HepG2 (cell line): ENCODE data around the gene KATNB1. TPM values are rescaled to one million over a fixed set of nuclear protein-coding genes. Genes with fewer than 3 reads are reported as not detected.

Experiments
- BRD4 ChIP-seq: sonication (generic); formaldehyde crosslinking; IDR thresholded peaks from 2 replicates; pipeline ENCODE4 v1.4.0; 2020; ENCODE audit warnings: missing genetic modification reagents
- CCDC6 ChIP-seq: sonication (generic); formaldehyde crosslinking; IDR thresholded peaks from 2 replicates; pipeline ENCODE4 v1.8.1; 2022; ENCODE audit warnings: mild to moderate bottlenecking, missing genetic modification reagents, moderate library complexity
- CEBPB ChIP-seq: IDR thresholded peaks from 2 replicates; pipeline ENCODE4 v1.6.1; 2011; ENCODE audit warnings: low read depth, low read length, improper control_type of control experiment, borderline replicate concordance
- ESRRA ChIP-seq: sonication (generic); formaldehyde crosslinking; IDR thresholded peaks from 2 replicates; pipeline ENCODE4 v1.5.1; 2020; ENCODE audit warnings: mild to moderate bottlenecking, low read depth, missing genetic modification reagents
- HNRNPUL1 ChIP-seq: fragments of 200-400 bp; formaldehyde crosslinking; IDR thresholded peaks from 2 replicates; pipeline ENCODE4 v1.6.1; 2017; ENCODE audit warnings: low read depth, mild to moderate bottlenecking, low read length, moderate library complexity
- MIXL1 ChIP-seq: IDR thresholded peaks from 2 replicates; pipeline ENCODE4 v1.6.1; 2016
- MLLT10 ChIP-seq: sonication (generic); formaldehyde crosslinking; IDR thresholded peaks from 2 replicates; pipeline ENCODE4 v1.4.0; 2020; ENCODE audit warnings: missing genetic modification reagents
- MTF2 ChIP-seq: sonication (generic); formaldehyde crosslinking; IDR thresholded peaks from 2 replicates; pipeline ENCODE4 v1.5.0; 2020; ENCODE audit warnings: missing genetic modification reagents, borderline replicate concordance
- NAIF1 ChIP-seq: sonication (generic); formaldehyde crosslinking; IDR thresholded peaks from 2 replicates; pipeline ENCODE4 v1.5.0; 2020; ENCODE audit warnings: mild to moderate bottlenecking, missing genetic modification reagents, borderline replicate concordance
- SP5 ChIP-seq: IDR thresholded peaks from 2 replicates; pipeline ENCODE4 v1.6.1; 2016; ENCODE audit warnings: low read depth, borderline replicate concordance
- ZC3H13 ChIP-seq: sonication (generic); formaldehyde crosslinking; IDR thresholded peaks from 2 replicates; pipeline ENCODE4 v1.8.1; 2023; ENCODE audit warnings: mild to moderate bottlenecking, missing genetic modification reagents, moderate library complexity
- ZFP41 ChIP-seq: sonication (generic); formaldehyde crosslinking; IDR thresholded peaks from 2 replicates; pipeline ENCODE4 v1.4.0; 2020; ENCODE audit warnings: mild to moderate bottlenecking, missing genetic modification reagents, borderline replicate concordance
- ZNF20 ChIP-seq: sonication (generic); formaldehyde crosslinking; IDR thresholded peaks from 2 replicates; pipeline ENCODE4 v1.4.0; 2020; ENCODE audit warnings: mild to moderate bottlenecking, moderate library complexity, missing genetic modification reagents
- ZNF282 ChIP-seq: fragments of 450-650 bp; IDR thresholded peaks from 2 replicates; pipeline ENCODE4 v1.6.1; 2018; ENCODE audit not compliant: partially characterized antibody
- ZNF501 ChIP-seq: sonication (generic); formaldehyde crosslinking; IDR thresholded peaks from 2 replicates; pipeline ENCODE4 v1.5.1; 2020; ENCODE audit warnings: mild to moderate bottlenecking, moderate library complexity, missing genetic modification reagents
- ZNF616 ChIP-seq: sonication (generic); formaldehyde crosslinking; IDR thresholded peaks from 2 replicates; pipeline ENCODE4 v1.5.0; 2020; ENCODE audit warnings: low read depth, mild to moderate bottlenecking, missing genetic modification reagents
- ZNF839 ChIP-seq: sonication (generic); formaldehyde crosslinking; IDR thresholded peaks from 2 replicates; pipeline ENCODE4 v1.4.0; 2020; ENCODE audit warnings: missing genetic modification reagents, mild to moderate bottlenecking, borderline replicate concordance
- ZNF891 ChIP-seq: sonication (generic); formaldehyde crosslinking; IDR thresholded peaks from 2 replicates; pipeline ENCODE4 v1.5.0; 2020; ENCODE audit warnings: mild to moderate bottlenecking, missing genetic modification reagents
- polyA plus RNA-seq, 8 experiments: library from polyadenylated mRNA; depleted of rRNA in 3 of 8; stranded (reverse) in 7 of 8; unstranded in 1 of 8; fragments of >200 nt; fragmentation: Illumina TruSeq in 4 of 8; extraction: Trizol in 4 of 8; gene quantifications; 2 replicates each; pipeline versions ENCODE4 v1.2.1 to v1.2.3, GENCODE V29; 2011 to 2016; ENCODE audit warnings: low read depth in 4 of 8, missing spikeins in 1 of 8, mixed read lengths in 1 of 8; ENCODE audit not compliant: insufficient read depth in 1 of 8
- total RNA-seq, 5 experiments: library from RNA; depleted of rRNA; stranded (reverse); fragments of >200 nt; fragmentation: Illumina TruSeq; extraction: Trizol; gene quantifications; 2 replicates each; pipeline ENCODE4 v1.2.3, GENCODE V29; 2016; ENCODE audit warnings: low read depth in 1 of 5
- TF ChIP-seq, protein P1 (sequence below): sonication (generic); formaldehyde crosslinking; IDR thresholded peaks from 2 replicates; pipeline ENCODE4 v1.9.0; 2022; ENCODE audit warnings: low read depth, missing genetic modification reagents
- TF ChIP-seq, protein P2 (sequence below): sonication (generic); formaldehyde crosslinking; IDR thresholded peaks from 2 replicates; pipeline ENCODE4 v1.9.0; 2021; ENCODE audit warnings: missing genetic modification reagents, borderline replicate concordance
- TF ChIP-seq, protein P3 (sequence below): sonication (generic); formaldehyde crosslinking; IDR thresholded peaks from 2 replicates; pipeline ENCODE4 v1.4.0; 2020; ENCODE audit warnings: mild to moderate bottlenecking, missing genetic modification reagents
- TF ChIP-seq, protein P4 (sequence below): IDR thresholded peaks from 2 replicates; pipeline ENCODE4 v1.6.1; 2016; ENCODE audit warnings: low read depth, borderline replicate concordance

KATNB1 gene
- total and polyA plus RNA-seq, 2 of the 13 experiments (the other 11 are each of a cell fraction or from before 2014, with no cell fraction given), result 31.5 to 43.5 TPM

DNA sequence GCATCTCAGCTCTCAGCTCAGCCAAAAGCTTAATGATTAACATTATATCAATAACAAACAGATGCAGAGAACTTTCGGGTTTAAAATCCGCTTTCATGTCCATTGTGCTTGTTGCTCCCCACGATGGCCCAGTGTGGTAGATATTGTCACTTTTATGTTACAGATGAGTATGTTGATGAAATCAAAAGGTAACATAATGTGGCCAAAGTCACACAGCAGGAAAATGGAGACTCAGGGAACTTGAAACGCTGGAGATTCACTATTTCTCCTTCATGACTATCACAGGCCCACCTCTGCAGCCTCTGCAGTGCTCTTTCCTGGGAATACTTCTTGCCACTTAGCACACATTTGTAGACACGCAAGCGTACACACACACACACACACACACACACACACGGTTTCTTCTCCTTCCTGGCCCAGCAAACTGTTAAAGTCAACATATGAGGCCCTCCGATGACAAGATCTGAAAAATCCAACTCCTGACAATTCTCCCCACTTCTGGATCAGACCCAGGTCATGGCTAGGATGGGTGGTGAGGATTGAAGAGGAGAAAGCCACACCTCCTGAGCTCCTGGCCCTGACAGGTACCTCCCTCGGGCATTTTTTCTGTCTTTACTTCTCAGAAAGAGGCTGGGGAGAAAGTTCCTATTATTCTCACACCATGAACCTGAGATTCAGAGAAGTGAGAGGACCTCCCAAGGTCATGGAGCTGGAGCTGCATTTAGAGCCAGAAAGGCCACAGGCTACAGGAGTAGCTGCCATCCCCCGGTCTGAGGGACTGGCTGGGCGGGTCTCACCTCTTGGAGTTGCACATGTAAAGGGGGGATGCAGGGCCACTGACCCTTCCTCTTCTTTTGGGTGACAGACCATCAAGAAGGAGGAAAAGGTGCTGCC, 31.3 kb upstream of the KATNB1 start (continued):
- TF ChIP-seq CEBPB, result no peak
- no peak for TF ChIP-seq BRD4 (CRISPR knock-in tag)
- 0 out of 2 replicates have a peak, but pooled peaks have one; percentile 38 for TF ChIP-seq MTF2
- TF ChIP-seq ZNF282, result no peak
- TF ChIP-seq ESRRA, result peak; percentile 53; the same call in 1 of the 2 replicates
- TF ChIP-seq ZNF839 (CRISPR knock-in tag), result no peak
- TF ChIP-seq, protein P1, sequence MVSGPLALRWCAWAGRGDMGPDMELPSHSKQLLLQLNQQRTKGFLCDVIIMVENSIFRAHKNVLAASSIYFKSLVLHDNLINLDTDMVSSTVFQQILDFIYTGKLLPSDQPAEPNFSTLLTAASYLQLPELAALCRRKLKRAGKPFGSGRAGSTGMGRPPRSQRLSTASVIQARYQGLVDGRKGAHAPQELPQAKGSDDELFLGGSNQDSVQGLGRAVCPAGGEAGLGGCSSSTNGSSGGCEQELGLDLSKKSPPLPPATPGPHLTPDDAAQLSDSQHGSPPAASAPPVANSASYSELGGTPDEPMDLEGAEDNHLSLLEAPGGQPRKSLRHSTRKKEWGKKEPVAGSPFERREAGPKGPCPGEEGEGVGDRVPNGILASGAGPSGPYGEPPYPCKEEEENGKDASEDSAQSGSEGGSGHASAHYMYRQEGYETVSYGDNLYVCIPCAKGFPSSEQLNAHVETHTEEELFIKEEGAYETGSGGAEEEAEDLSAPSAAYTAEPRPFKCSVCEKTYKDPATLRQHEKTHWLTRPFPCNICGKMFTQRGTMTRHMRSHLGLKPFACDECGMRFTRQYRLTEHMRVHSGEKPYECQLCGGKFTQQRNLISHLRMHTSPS, result no peak
- TF ChIP-seq ZFP41 (CRISPR knock-in tag), result no peak; the same call in 1 of the 2 replicates
- TF ChIP-seq SP5 (CRISPR knock-in tag), result no peak
- no peak for TF ChIP-seq ZNF20
- peak; percentile 77; the same call in 1 of the 2 replicates for TF ChIP-seq MIXL1 (CRISPR knock-in tag)
- TF ChIP-seq ZNF501 (CRISPR knock-in tag), result peak; percentile 41; the same call in 1 of the 2 replicates
- TF ChIP-seq, protein P2, sequence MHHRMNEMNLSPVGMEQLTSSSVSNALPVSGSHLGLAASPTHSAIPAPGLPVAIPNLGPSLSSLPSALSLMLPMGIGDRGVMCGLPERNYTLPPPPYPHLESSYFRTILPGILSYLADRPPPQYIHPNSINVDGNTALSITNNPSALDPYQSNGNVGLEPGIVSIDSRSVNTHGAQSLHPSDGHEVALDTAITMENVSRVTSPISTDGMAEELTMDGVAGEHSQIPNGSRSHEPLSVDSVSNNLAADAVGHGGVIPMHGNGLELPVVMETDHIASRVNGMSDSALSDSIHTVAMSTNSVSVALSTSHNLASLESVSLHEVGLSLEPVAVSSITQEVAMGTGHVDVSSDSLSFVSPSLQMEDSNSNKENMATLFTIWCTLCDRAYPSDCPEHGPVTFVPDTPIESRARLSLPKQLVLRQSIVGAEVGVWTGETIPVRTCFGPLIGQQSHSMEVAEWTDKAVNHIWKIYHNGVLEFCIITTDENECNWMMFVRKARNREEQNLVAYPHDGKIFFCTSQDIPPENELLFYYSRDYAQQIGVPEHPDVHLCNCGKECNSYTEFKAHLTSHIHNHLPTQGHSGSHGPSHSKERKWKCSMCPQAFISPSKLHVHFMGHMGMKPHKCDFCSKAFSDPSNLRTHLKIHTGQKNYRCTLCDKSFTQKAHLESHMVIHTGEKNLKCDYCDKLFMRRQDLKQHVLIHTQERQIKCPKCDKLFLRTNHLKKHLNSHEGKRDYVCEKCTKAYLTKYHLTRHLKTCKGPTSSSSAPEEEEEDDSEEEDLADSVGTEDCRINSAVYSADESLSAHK (CRISPR knock-in tag), result no peak
- TF ChIP-seq HNRNPUL1, result peak; percentile 98
- TF ChIP-seq ZC3H13, result no peak
- peak; percentile 46; the same call in 1 of the 2 replicates for TF ChIP-seq NAIF1 (CRISPR knock-in tag)
- TF ChIP-seq ZNF616, result 0 out of 2 replicates have a peak, but pooled peaks have one; percentile 48
- TF ChIP-seq ZNF891 (CRISPR knock-in tag), result 0 out of 2 replicates have a peak, but pooled peaks have one; percentile 25
- TF ChIP-seq MLLT10 (CRISPR knock-in tag), result no peak
- TF ChIP-seq CCDC6 (CRISPR knock-in tag), result no peak
- TF ChIP-seq, protein P3, sequence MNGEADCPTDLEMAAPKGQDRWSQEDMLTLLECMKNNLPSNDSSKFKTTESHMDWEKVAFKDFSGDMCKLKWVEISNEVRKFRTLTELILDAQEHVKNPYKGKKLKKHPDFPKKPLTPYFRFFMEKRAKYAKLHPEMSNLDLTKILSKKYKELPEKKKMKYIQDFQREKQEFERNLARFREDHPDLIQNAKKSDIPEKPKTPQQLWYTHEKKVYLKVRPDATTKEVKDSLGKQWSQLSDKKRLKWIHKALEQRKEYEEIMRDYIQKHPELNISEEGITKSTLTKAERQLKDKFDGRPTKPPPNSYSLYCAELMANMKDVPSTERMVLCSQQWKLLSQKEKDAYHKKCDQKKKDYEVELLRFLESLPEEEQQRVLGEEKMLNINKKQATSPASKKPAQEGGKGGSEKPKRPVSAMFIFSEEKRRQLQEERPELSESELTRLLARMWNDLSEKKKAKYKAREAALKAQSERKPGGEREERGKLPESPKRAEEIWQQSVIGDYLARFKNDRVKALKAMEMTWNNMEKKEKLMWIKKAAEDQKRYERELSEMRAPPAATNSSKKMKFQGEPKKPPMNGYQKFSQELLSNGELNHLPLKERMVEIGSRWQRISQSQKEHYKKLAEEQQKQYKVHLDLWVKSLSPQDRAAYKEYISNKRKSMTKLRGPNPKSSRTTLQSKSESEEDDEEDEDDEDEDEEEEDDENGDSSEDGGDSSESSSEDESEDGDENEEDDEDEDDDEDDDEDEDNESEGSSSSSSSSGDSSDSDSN, result peak; percentile 49; the same call in 1 of the 2 replicates
- TF ChIP-seq, protein P4, sequence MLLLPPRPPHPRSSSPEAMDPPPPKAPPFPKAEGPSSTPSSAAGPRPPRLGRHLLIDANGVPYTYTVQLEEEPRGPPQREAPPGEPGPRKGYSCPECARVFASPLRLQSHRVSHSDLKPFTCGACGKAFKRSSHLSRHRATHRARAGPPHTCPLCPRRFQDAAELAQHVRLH, result 0 out of 2 replicates have a peak, but pooled peaks have one; percentile 16
